ENCODE data around the gene ZBTB5.

- TF ChIP-seq CTCF (conservative IDR thresholded peaks at IDR 0.05) = no peak
- no peak for TF ChIP-seq EZH2 (IDR thresholded peaks at IDR 0.05; ENCODE audit: low read depth)
Measured at GRCh38 chr9:37476930-37477329, 11.7 kb upstream of the ZBTB5 start.

All from PC-9 (cell line).